Caco-2 (cell line): ENCODE results near the gene ZNHIT1. TPM values are rescaled to one million over a fixed set of nuclear protein-coding genes. Genes with fewer than 3 reads are reported as not detected.

Experiments used
- BruUV-seq: library from RNA; stranded (reverse); fragments of 400-500 nt; replicated peaks from 2 replicates; lab custom pipeline; 2021; lab: Mats Ljungman, UMichigan
- CTCF ChIA-PET: fragments of 300-600 bp; sonication (Branson Sonifier 250); formaldehyde crosslinking; loops from one replicate; lab custom pipeline; 2022; ENCODE audit warnings: antibody characterized with exemption; lab: Charles Lee
- POLR2A ChIA-PET: fragments of 300-600 bp; sonication (Branson Sonifier 250); formaldehyde crosslinking; loops from one replicate; lab custom pipeline; 2022; ENCODE audit warnings: antibody characterized with exemption; lab: Charles Lee
- DNase-seq, 2 experiments: peaks; one replicate each; pipeline versions ENCODE4 v3.0.0 to v3.0.0-alpha.2; 2020 to 2022
- H3K27me3 ChIP-seq: replicated peaks from 2 replicates; pipeline ENCODE4 v1.6.0; 2011; ENCODE audit warnings: low read length; ENCODE audit not compliant: control insufficient read depth, insufficient read depth
- H3K36me3 ChIP-seq: 2 replicates; pipeline ENCODE4 v1.5.1; 2011; ENCODE audit warnings: low read length; ENCODE audit not compliant: control insufficient read depth, insufficient read depth
- H3K4me1 ChIP-seq: fragments of 250-450 bp; sonication (Bioruptor Pico); 2 replicates; pipeline ENCODE4 v1.5.1; 2020; ENCODE audit warnings: mild to moderate bottlenecking
- H3K4me3 ChIP-seq: 2 replicates; pipeline ENCODE4 v1.5.1; 2011; ENCODE audit warnings: low read depth, mild to moderate bottlenecking, control low read depth, low read length
- H3K9me3 ChIP-seq: fragments of 250-450 bp; sonication (Bioruptor Pico); 2 replicates; pipeline ENCODE4 v1.5.1; 2020; ENCODE audit warnings: mild to moderate bottlenecking, moderate library complexity
- H3K27ac Mint-ChIP-seq: one replicate; pipeline ENCODE4 v1.8.0; 2022; ENCODE audit warnings: mixed read lengths; ENCODE audit not compliant: unreplicated experiment
- H3K27me3 Mint-ChIP-seq: one replicate; pipeline ENCODE4 v1.8.0; 2022; ENCODE audit warnings: mixed read lengths; ENCODE audit not compliant: insufficient read depth, unreplicated experiment
- H3K36me3 Mint-ChIP-seq: one replicate; pipeline ENCODE4 v1.8.0; 2022; ENCODE audit warnings: mild to moderate bottlenecking, mixed read lengths; ENCODE audit not compliant: insufficient read depth, unreplicated experiment
- H3K4me1 Mint-ChIP-seq: one replicate; pipeline ENCODE4 v1.8.0; 2022; ENCODE audit warnings: low read depth, mixed read lengths; ENCODE audit not compliant: unreplicated experiment
- H3K4me3 Mint-ChIP-seq: one replicate; pipeline ENCODE4 v1.8.0; 2022; ENCODE audit warnings: mild to moderate bottlenecking, moderate library complexity, mixed read lengths; ENCODE audit not compliant: unreplicated experiment
- H3K9me3 Mint-ChIP-seq: one replicate; pipeline ENCODE4 v1.8.0; 2022; ENCODE audit warnings: mixed read lengths; ENCODE audit not compliant: unreplicated experiment
- intact Hi-C: fragments of 100-400 bp; cut with micrococcal nuclease; formaldehyde crosslinking; loops from one replicate; pipeline ENCODE4 v1.10.0; 2022; ENCODE audit not compliant: unreplicated experiment
- total RNA-seq: library from RNA; stranded (reverse); gene quantifications from 2 replicates; pipeline ENCODE4 v1.2.3, GENCODE V29; 2022
- TF ChIP-seq, protein P1 (sequence below), 2 experiments: fragments of 200-600 bp in 1 of 2; IDR thresholded peaks; 1 replicate in 1 of 2; 2 replicates in 1 of 2; pipeline versions ENCODE4 v1.5.1 to v1.8.0; 2011 to 2022; ENCODE audit warnings: antibody characterized with exemption in 1 of 2, control low read depth in 1 of 2, inconsistent platforms in 1 of 2, low read depth in 1 of 2, low read length in 1 of 2, mild to moderate bottlenecking in 1 of 2, moderate library complexity in 1 of 2; ENCODE audit not compliant: insufficient read depth in 1 of 2, severe bottlenecking in 1 of 2, unreplicated experiment in 1 of 2

The ZNHIT1 gene
- total RNA-seq, 1 experiment from 2014 or later = 64.0 TPM

GRCh38 chr7:101231644-101232043 lies 13.7 kb downstream of the ZNHIT1 start:
- DNase-seq = peak; percentile 66 to 74
- Histone ChIP-seq H3K9me3 (no peaks in the 10 kb centered on the region), H3K4me3 (peak overlapping the region; percentile 68), H3K4me1 (peaks cover 13% of the 10 kb centered on the region), H3K36me3 (no peaks in the 10 kb centered on the region), H3K27me3 (no peaks in the 10 kb centered on the region)
- no peaks in the 10 kb centered on the region for H3K27me3 Mint-ChIP-seq
- ChIA-PET POLR2A (interaction anchor here (0.7 to 2.2 kb wide), 4 partner anchors 13 to 88 kb away, joined by 3 to 15 read pairs (median 7); partner anchors contain the start of genes PLOD3 and ZNHIT1), CTCF (interaction anchor here (0.9 to 1.9 kb wide), 3 partner anchors 14 to 87 kb away, joined by 3 to 15 read pairs (median 6); partner anchors contain the start of genes PLOD3 and ZNHIT1)
- intact Hi-C loops = loop anchor here (1.0 kb wide), 3 partner anchors 13 to 30 kb away; partner anchors contain the start of genes MOGAT3 and ZNHIT1
- peak overlapping the region; percentile 80 for H3K4me3 Mint-ChIP-seq
- BruUV-seq = no TSS peak
- peak overlapping the region; percentile 70 for H3K27ac Mint-ChIP-seq
- peaks cover 44% of the 10 kb centered on the region for H3K36me3 Mint-ChIP-seq
- TF ChIP-seq, protein P1, sequence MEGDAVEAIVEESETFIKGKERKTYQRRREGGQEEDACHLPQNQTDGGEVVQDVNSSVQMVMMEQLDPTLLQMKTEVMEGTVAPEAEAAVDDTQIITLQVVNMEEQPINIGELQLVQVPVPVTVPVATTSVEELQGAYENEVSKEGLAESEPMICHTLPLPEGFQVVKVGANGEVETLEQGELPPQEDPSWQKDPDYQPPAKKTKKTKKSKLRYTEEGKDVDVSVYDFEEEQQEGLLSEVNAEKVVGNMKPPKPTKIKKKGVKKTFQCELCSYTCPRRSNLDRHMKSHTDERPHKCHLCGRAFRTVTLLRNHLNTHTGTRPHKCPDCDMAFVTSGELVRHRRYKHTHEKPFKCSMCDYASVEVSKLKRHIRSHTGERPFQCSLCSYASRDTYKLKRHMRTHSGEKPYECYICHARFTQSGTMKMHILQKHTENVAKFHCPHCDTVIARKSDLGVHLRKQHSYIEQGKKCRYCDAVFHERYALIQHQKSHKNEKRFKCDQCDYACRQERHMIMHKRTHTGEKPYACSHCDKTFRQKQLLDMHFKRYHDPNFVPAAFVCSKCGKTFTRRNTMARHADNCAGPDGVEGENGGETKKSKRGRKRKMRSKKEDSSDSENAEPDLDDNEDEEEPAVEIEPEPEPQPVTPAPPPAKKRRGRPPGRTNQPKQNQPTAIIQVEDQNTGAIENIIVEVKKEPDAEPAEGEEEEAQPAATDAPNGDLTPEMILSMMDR (IDR thresholded peaks at IDR 0.05; ENCODE audit: insufficient read depth in 1 of 2, low read depth in 1 of 2, low read length in 1 of 2, severe bottlenecking in 1 of 2, unreplicated experiment in 1 of 2) = no peak
- peaks cover 26% of the 10 kb centered on the region for H3K4me1 Mint-ChIP-seq
- no peaks in the 10 kb centered on the region for H3K9me3 Mint-ChIP-seq

DNA sequence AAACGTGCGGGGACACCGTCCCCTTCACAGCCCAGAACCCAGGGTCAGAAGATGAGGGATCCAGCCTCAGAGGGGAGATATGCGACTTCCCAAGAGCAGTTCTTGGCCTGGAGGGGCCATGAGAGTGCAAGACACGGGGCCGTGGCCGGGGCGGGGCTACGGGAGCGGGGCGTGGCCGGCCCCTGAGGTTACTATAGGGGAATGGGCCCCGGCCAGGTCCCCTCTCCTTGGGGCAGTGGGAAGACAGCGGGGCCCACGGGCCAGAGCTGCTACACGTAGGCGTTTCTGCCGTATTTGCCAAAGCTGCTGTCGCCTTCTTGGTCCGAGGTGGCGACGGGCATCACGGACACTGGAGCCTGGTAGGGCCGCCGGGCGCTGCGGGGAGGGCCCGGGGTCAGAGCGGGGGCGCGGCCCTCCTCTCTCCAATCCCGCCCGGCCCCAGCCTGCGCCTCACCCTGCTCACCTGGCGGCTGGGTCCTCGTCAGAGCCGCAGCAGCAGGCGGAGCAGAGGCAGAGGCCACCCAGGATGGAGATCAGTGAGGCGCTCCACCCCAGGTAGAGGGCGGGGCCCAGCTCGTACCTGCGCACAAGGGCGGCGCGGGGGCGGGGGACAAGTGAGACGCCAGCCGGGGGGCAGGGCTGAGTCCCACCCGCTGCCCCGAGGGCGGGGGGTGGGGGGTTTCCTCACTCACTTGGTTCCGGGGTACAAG lies 14.3 kb downstream of the ZNHIT1 start:
- H3K4me1 Mint-ChIP-seq = peaks cover 26% of the 10 kb centered on the region
- Histone ChIP-seq H3K4me1 (peaks cover 13% of the 10 kb centered on the region), H3K4me3 (peak overlapping the region; percentile 68), H3K27me3 (no peaks in the 10 kb centered on the region), H3K9me3 (no peaks in the 10 kb centered on the region), H3K36me3 (no peaks in the 10 kb centered on the region)
- TF ChIP-seq, protein P1 (IDR thresholded peaks at IDR 0.05; ENCODE audit: insufficient read depth in 1 of 2, low read depth in 1 of 2, low read length in 1 of 2, severe bottlenecking in 1 of 2, unreplicated experiment in 1 of 2) = no peak
- ChIA-PET POLR2A (interaction anchor here (0.7 to 2.2 kb wide), 2 partner anchors 14 to 23 kb away, joined by 3 to 15 read pairs; partner anchors contain the start of genes PLOD3 and ZNHIT1), CTCF (interaction anchor here (0.9 to 3.7 kb wide), 5 partner anchors 12 to 88 kb away, joined by 3 to 29 read pairs (median 6); partner anchors contain the start of genes FIS1, PLOD3 and ZNHIT1)
- H3K4me3 Mint-ChIP-seq = peak overlapping the region; percentile 80
- peak; percentile 90 for DNase-seq
- H3K27me3 Mint-ChIP-seq = no peaks in the 10 kb centered on the region
- intact Hi-C loops = loop anchor here (1.0 kb wide), 3 partner anchors 12 to 31 kb away; partner anchors contain the start of genes MOGAT3 and ZNHIT1
- no peaks in the 10 kb centered on the region for H3K9me3 Mint-ChIP-seq
- H3K36me3 Mint-ChIP-seq = peaks cover 40% of the 10 kb centered on the region
- H3K27ac Mint-ChIP-seq = peak overlapping the region; percentile 70
- TSS peak; percentile 69 for BruUV-seq

- Mint-ChIP-seq H3K4me1 (peaks cover 26% of the 10 kb centered on the region), H3K4me3 (no peak overlapping the region), H3K27ac (peak overlapping the region; percentile 34), H3K27me3 (no peaks in the 10 kb centered on the region), H3K36me3 (peaks cover 37% of the 10 kb centered on the region), H3K9me3 (no peaks in the 10 kb centered on the region)
- POLR2A ChIA-PET = interaction anchor here (0.5 kb wide), 1 partner anchor 15 kb away, joined by 10 read pairs; no protein-coding TSS in a partner anchor
- no peaks in the 10 kb centered on the region for H3K36me3 ChIP-seq
- intact Hi-C loops = no loop called here
- CTCF ChIA-PET = interaction anchor here (3.7 kb wide), 1 partner anchor 10 kb away, joined by 29 read pairs; the partner anchor contains the start of gene FIS1
- H3K27me3 ChIP-seq = no peaks in the 10 kb centered on the region
- no peaks in the 10 kb centered on the region for H3K9me3 ChIP-seq
- TF ChIP-seq, protein P1 (IDR thresholded peaks at IDR 0.05; ENCODE audit: insufficient read depth in 1 of 2, low read depth in 1 of 2, low read length in 1 of 2, severe bottlenecking in 1 of 2, unreplicated experiment in 1 of 2) = no peak
- H3K4me1 ChIP-seq = peaks cover 21% of the 10 kb centered on the region
- DNase-seq = no peak
- no TSS peak for BruUV-seq
- no peak overlapping the region for H3K4me3 ChIP-seq
These were observed 16.1 kb downstream of the ZNHIT1 start for GRCh38 chr7:101233907-101234547.
